Activated T-cell treated with anti-CD3 and anti-CD28 coated beads, Interleukin-2, amount 50 U/mL, for 72 hours (primary cell): Measurements from ENCODE around the gene TCP11L1. TPM values are rescaled to one million over a fixed set of nuclear protein-coding genes. Genes with fewer than 3 reads are reported as not detected.
"Not testable (repeated sequence)": the region's sequence is repeated elsewhere in the genome, so short reads cannot be mapped to it uniquely, and the experiment has no call there.

Source experiments
- ATAC-seq, 2 donors: fragments of 150-1000 bp; cut with Tn5 transposase; replicated peaks in 1 of 2; 2 replicates each; pipeline ENCODE4 v1.10.0; 2021; ENCODE audit warnings: moderate library complexity in 2 of 2, mild to moderate bottlenecking in 1 of 2
- DNase-seq, 2 donors: peaks; one replicate each; pipeline ENCODE4 v3.0.0; 2021 to 2022; ENCODE audit warnings: mixed read lengths in 1 of 2
- H3K27ac Mint-ChIP-seq: one replicate; pipeline ENCODE4 v1.8.0; 2022; ENCODE audit warnings: mild to moderate bottlenecking, moderate library complexity, mixed read lengths
- H3K27me3 Mint-ChIP-seq: one replicate; pipeline ENCODE4 v1.8.0; 2022; ENCODE audit warnings: low read depth, mixed read lengths
- H3K36me3 Mint-ChIP-seq, 2 donors: one replicate each; pipeline ENCODE4 v1.8.0; 2022; ENCODE audit warnings: mixed read lengths in 2 of 2, mild to moderate bottlenecking in 1 of 2; ENCODE audit not compliant: insufficient read depth in 2 of 2
- H3K4me1 Mint-ChIP-seq: one replicate; pipeline ENCODE4 v1.8.0; 2022; ENCODE audit warnings: low read depth, mixed read lengths
- H3K4me3 Mint-ChIP-seq, 2 donors: one replicate each; pipeline ENCODE4 v1.8.0; 2022; ENCODE audit warnings: mild to moderate bottlenecking in 2 of 2, mixed read lengths in 2 of 2, moderate library complexity in 2 of 2
- H3K9me3 Mint-ChIP-seq, 2 donors: one replicate each; pipeline ENCODE4 v1.8.0; 2022; ENCODE audit warnings: mixed read lengths in 2 of 2
- total RNA-seq, 2 donors: library from RNA; stranded (reverse); gene quantifications; one replicate each; pipeline ENCODE4 v1.2.3, GENCODE V29; 2022

Gene TCP11L1
- total RNA-seq, 2 donors from 2014 or later: 12.0 to 15.7 TPM

DNA sequence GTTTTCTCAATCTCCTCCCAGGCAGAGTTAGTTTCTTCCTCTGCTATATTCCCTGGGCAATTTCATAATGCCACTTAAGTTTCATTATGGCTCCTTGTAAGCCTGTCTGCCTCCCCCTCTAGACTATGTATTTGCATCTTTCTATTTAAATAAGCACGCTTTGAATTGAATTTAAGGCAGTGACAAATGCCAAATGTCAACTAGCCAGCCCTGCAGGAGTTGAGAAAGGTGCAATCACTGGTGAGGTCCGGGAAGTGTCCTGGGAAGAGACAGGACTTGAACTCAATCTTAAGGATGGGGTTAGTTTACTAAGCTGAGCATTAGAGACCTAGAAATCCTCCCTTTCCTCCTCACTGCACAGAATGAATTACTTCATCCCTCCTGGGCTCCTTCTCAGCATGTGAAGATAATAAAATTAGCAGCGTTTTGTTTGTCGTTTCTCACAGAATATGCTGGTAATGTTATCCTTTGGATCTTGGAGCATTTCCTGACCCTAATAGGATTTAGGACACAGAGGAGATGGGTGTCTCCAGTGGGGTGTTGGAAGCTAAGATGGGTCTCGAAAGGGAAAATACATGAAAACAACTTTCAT lies 1.6 kb downstream of the TCP11L1 start:
- H3K27ac Mint-ChIP-seq: no peak overlapping the region
- ATAC-seq (peak; percentile 22 to 28), DNase-seq (no peak)
- H3K27me3 Mint-ChIP-seq: peaks cover 2% of the 10 kb centered on the region
- peak overlapping the region; percentile 86 to 91 for H3K4me3 Mint-ChIP-seq
- peaks cover 29% of the 10 kb centered on the region for H3K4me1 Mint-ChIP-seq
- H3K36me3 Mint-ChIP-seq: peaks cover 2 to 5% of the 10 kb centered on the region in 2 donors
- H3K9me3 Mint-ChIP-seq: no peaks in the 10 kb centered on the region

DNA sequence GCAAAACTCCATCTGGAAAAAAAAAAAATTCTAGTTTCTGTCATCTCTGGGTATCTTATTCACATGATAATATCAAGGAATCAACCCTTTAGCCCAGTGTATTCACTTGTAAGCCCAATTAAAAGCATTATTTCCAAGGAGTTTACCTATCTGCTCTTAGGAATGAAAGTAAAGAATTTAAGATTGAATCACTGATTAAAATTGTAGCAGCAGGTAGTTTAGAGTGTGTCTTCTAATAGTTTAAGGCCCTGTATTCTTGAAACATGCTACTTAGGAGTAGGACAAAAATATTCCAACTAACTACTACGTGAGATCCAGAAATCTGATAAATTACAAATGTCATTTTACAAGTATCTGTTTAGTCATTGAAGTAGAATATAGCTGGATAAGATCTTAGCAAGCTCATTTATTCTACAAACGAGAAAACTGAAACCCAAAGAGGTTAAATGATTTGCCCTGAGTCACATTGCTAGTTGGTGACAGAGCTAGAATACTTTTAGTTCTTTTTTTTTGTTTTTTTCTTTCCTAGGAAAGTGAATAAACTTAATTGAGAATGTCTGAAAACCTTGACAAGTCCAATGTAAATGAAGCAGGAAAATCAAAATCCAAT lies 4.0 kb downstream of the TCP11L1 start:
- peak overlapping the region; percentile 65 for H3K27ac Mint-ChIP-seq
- peaks cover 2 to 11% of the 10 kb centered on the region in 2 donors for H3K36me3 Mint-ChIP-seq
- peaks cover 29% of the 10 kb centered on the region for H3K4me1 Mint-ChIP-seq
- no peak for DNase-seq
- peak; percentile 24 to 38 for ATAC-seq
- H3K9me3 Mint-ChIP-seq: no peaks in the 10 kb centered on the region
- H3K27me3 Mint-ChIP-seq: no peaks in the 10 kb centered on the region
- peak overlapping the region in 1 of 2 donors; percentile 75 for H3K4me3 Mint-ChIP-seq

DNA sequence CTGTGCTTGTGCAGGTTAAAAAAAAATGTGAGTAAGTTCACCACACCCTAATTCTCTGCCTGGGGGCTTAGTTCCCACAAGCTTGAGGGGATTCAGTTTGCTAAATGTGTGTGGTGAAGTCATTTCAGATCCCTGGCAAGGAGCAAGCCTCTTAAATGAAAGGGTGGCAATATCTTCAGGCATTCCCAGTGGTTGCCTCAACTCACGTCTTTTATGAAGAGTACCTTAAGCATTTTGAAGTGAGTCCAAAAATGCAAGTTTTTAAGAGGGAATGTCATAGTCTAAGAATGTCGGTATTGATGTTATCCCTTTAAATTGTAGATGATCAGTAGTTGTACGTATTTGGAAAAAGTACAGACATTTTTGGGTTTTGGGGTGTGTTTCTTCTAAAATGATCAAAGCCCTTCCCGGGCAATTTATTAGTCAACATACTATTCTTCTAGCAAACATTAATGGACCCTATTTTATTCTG lies 4.9 kb downstream of the TCP11L1 start:
- Mint-ChIP-seq H3K36me3 (peaks cover 2 to 11% of the 10 kb centered on the region in 2 donors), H3K27ac (no peak overlapping the region), H3K9me3 (no peaks in the 10 kb centered on the region), H3K27me3 (no peaks in the 10 kb centered on the region), H3K4me3 (no peak overlapping the region), H3K4me1 (peaks cover 29% of the 10 kb centered on the region)
- ATAC-seq (no peak), DNase-seq (no peak)

DNA sequence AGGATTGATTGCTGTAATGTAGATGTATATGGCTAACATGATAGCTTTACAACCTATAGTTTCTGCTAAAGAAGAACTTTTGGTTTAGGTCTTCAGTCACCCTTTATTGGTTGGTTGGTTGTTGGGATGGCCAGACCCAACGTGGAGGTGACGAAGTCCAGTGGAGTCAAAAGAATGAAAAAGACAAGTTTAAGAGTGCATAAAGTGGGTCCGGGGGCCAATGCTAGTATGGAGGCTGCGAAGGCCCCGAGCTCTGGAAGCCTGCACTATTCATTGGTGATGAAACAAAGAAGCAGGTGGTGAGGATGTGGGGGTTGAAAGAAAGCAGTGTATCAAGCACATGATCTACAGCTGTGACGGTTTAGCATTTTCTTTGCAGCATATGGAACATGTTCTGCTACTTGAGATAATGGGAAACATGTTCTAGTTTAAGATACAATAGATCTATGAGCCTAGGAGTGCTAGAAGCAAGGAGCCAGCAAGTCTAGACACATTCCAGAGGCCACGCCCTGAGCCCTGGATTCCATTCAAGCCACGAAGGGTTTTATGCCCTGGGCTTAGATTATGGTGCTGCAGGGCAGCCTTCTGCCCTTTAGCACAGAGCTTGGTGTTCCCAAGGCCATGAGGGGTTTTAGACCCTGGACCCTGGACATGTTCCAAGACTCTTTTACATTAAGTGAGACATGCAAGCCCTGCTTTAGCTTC lies 6.3 kb downstream of the TCP11L1 start:
- Mint-ChIP-seq H3K4me1 (peaks cover 22% of the 10 kb centered on the region), H3K9me3 (no peaks in the 10 kb centered on the region), H3K27ac (no peak overlapping the region), H3K27me3 (no peaks in the 10 kb centered on the region), H3K4me3 (no peak overlapping the region), H3K36me3 (peaks cover 2 to 11% of the 10 kb centered on the region in 2 donors)
- ATAC-seq (no peak), DNase-seq (no peak)

DNA sequence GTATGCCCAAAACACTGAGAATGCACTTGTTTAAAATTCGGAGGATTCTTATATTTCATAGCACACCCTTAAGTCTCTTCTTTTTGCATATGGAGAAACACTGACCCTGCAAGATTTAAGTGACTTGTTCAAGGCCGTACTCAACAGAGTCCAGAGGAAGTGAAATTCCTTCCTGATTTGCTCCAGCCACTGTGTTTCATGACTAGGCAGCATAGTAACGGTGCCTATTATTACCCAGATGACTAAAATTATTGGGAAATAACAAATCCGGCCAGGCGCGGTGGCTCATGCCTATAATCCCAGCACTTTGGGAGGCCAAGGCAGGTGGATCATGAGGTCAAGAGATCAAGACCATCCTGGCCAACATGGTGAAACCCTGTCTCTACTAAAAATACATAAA lies 9.3 kb downstream of the TCP11L1 start:
- H3K27me3 Mint-ChIP-seq, H3K9me3 Mint-ChIP-seq, H3K4me3 Mint-ChIP-seq, H3K4me1 Mint-ChIP-seq, DNase-seq, H3K27ac Mint-ChIP-seq, ATAC-seq: not testable (repeated sequence)
- peaks cover 2 to 11% of the 10 kb centered on the region in 2 donors for H3K36me3 Mint-ChIP-seq

DNA sequence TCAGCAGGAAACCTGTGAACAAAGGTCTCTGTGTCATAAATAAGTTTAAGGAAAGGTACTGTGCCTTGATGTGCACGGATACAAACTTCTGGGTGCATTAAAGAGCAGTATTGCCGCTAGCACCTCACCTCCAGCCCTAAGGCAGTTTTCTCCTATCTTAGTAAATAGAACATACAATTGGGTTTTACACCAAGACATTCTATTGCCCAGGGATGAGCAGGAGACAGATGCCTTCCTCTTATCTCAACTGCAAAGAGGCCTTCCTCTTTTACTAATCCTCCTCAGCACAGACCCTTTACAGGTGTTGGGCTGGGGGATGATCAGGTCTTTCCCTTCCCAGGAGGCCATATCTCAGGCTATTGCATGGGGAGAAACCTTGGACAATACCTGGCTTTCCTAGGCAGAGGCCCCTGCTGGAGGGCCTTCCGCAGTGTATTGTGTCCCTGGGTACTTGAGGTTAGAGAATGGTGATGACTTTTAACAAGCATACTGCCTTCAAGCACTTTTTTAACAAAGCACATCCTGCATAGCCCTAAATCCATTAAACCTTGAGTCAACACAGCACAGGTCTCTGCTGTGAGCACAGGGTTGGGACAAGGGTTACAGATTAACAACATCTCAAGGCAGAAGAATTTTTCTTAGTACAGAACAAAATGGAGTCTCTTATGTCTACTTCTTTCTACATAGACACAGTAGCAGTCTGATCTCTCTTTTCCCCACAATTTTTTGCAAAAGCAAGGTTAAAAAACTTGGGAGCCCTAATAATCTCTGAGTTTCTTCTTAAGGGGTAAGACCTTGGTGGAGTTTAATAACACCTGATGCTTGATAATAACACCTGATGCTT lies 10.4 kb downstream of the TCP11L1 start:
- not testable (repeated sequence) for ATAC-seq, H3K9me3 Mint-ChIP-seq, H3K27me3 Mint-ChIP-seq, DNase-seq, H3K27ac Mint-ChIP-seq, H3K4me3 Mint-ChIP-seq, H3K4me1 Mint-ChIP-seq
- H3K36me3 Mint-ChIP-seq: peaks cover 2 to 11% of the 10 kb centered on the region in 2 donors

DNA sequence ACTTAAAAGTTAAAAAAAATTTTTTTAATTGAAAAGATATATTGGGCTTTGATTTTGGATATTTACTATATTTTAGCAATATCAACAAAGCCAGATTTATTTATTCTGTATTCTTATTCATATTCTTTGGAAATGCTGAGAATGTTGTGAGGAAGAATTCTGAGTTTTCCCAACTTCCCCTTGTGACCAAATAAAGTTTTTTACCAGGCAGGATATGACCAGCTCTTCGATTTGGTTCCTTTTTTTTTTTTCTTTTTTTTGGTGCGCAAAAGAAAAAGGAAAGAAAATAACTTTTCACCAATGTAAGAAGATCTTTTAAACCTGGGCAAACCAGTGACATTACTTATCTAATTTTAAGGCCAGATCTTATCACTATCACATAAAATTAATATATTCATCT lies 12.9 kb downstream of the TCP11L1 start:
- DNase-seq: no peak
- H3K9me3 Mint-ChIP-seq: no peaks in the 10 kb centered on the region
- no peaks in the 10 kb centered on the region for H3K4me1 Mint-ChIP-seq
- no peaks in the 10 kb centered on the region for H3K27me3 Mint-ChIP-seq
- no peak overlapping the region for H3K27ac Mint-ChIP-seq
- H3K36me3 Mint-ChIP-seq: peaks cover 2 to 5% of the 10 kb centered on the region in 2 donors
- no peak for ATAC-seq
- no peak overlapping the region for H3K4me3 Mint-ChIP-seq

DNA sequence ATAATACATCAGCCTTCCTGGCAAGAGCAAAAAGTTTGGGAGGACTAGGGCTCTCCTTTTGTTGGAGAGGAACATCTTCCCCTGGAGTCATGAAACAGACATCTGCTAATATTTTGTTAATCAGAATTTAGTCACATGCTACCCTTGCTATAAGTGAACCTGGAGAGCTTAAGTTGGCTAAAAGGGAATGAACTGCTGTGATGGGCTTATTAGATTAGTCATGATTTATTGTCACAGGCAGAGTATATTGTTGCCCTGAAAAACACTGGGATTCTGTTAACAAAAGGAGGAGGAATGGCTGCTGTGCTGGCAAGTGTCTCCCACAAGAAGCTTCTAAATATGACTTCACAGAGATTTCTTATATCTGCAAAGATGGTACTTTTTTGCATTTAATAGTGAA lies 16.0 kb downstream of the TCP11L1 start:
- Mint-ChIP-seq H3K36me3 (peaks cover 2 to 5% of the 10 kb centered on the region in 2 donors), H3K9me3 (no peaks in the 10 kb centered on the region), H3K27ac (no peak overlapping the region), H3K4me1 (peaks cover 5% of the 10 kb centered on the region), H3K27me3 (no peaks in the 10 kb centered on the region), H3K4me3 (no peak overlapping the region)
- no peak for ATAC-seq
- DNase-seq: no peak

DNA sequence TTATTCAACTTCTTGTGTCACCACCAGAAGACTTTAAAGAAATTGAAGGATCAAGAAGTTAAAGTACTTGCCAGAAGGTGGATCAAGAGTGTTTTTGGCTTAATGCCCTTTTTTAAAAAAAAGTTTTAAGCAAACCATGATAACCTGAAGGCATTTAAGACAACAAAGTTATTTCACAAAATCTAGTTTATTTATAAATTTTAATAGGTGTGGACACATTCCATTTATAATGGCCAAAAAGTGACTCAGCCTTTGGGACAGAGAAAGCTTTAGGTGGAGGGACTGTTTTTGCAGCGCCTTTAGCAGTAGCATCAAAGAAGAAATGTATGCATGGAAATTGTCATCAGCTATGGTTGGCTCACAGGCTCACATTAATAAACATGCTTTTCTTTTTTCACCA lies 17.9 kb downstream of the TCP11L1 start:
- peaks cover 18% of the 10 kb centered on the region for H3K4me1 Mint-ChIP-seq

DNA sequence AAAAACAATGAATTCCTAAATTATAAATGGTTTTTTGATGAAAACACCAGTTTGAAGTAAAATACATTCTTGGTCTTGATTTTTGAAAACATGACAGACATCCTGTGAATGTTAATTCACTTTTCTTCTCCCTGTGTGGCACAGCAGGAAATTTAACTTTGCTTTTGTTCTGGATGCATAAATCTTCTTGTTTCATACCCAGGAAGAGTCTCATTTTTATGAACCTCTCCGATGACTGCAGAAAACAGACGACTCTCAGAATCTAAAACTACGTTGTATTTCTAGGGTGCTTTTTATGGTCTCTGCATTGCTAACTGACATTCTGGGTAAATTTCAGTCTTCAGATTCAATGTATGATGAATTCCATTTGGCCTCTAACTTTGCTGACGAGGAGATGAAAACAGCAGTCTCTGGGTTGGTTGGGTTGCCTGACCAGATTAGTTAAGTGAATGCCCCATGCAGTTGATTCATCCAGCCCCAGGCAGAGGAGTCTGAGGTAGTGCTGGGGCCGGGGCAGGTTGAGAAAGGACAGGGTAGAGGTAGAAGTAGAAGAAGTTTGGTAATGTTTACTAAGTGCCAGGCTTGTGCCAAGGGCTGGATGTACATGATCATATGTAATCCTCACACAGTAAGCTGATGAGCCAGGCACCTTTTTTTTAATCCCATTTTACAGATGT lies 20.1 kb downstream of the TCP11L1 start:
- Mint-ChIP-seq H3K27me3 (no peaks in the 10 kb centered on the region), H3K27ac (no peak overlapping the region), H3K4me1 (peaks cover 40% of the 10 kb centered on the region), H3K9me3 (no peaks in the 10 kb centered on the region), H3K4me3 (no peak overlapping the region), H3K36me3 (peaks cover 2 to 9% of the 10 kb centered on the region in 2 donors)
- DNase-seq (no peak), ATAC-seq (no peak)

More for the DNA sequence above, 17.9 kb downstream of the TCP11L1 start:
- ATAC-seq: no peak
- Mint-ChIP-seq H3K27me3 (no peaks in the 10 kb centered on the region), H3K4me3 (no peak overlapping the region), H3K27ac (no peak overlapping the region), H3K36me3 (peaks cover 2 to 5% of the 10 kb centered on the region in 2 donors), H3K9me3 (no peaks in the 10 kb centered on the region)
- DNase-seq: no peak

DNA sequence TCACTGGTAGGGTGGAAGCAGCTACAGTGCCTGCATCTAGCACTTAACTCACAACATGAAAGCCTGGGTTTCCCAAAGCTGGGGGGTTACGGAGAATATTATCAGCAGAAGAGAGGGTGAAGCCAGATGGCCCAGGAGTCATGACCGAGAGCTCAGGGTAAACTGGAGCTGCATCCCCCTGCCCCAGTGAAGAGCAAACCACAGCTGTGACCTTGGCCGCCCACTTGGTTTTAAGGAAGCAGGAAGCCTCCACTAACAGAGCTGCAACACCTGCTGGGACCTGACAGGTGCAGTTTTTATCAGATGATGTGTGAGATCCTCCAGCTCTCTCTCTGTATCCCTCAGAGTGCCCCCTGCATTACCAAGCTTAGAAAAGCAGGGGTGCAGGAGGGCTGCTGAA lies 20.9 kb downstream of the TCP11L1 start:
- Mint-ChIP-seq H3K36me3 (peaks cover 2 to 9% of the 10 kb centered on the region in 2 donors), H3K27me3 (no peaks in the 10 kb centered on the region), H3K27ac (no peak overlapping the region), H3K9me3 (no peaks in the 10 kb centered on the region), H3K4me1 (peaks cover 48% of the 10 kb centered on the region), H3K4me3 (no peak overlapping the region)
- no peak for ATAC-seq
- no peak for DNase-seq

DNA sequence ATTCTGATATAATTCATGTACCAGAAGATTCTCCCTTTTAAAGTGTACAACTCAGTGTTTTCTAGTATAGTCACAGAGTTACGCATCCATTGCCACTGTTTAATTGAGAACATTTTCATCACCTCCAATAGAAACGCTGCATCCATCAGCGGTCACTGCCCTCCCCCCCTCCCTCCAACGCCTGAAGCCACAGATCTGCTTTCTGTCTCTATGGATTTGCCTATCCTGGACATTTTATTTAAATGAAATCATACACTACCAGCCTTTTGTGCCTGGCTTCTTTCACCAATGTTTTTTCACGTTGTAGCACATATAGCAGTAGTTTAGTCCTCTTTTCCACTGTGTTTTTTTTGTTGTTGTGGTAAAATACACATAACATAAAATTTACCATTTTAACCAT lies 22.8 kb downstream of the TCP11L1 start:
- DNase-seq (no peak), ATAC-seq (no peak)
- Mint-ChIP-seq H3K9me3 (no peaks in the 10 kb centered on the region), H3K4me1 (peaks cover 56% of the 10 kb centered on the region), H3K27ac (no peak overlapping the region), H3K4me3 (no peak overlapping the region), H3K36me3 (peaks cover 0 to 9% of the 10 kb centered on the region in 2 donors), H3K27me3 (no peaks in the 10 kb centered on the region)
